Hematopoietic multipotent progenitor cell treated with erythropoietin and hydrocortisone succinate and interleukin-3 and kit ligand, for 8 days (in vitro differentiated cells): ENCODE data around the gene DIAPH1.
A peak's percentile ranks its signal among the peaks of the same experiment; 100 is the strongest.
"Not testable (repeated sequence)": the region's sequence is repeated elsewhere in the genome, so short reads cannot be mapped to it uniquely, and the experiment has no call there.

ENCODE experiments used
- DNase-seq: peaks from one replicate; pipeline ENCODE4 v3.0.0-alpha.2; 2015

The DIAPH1 gene

DNA sequence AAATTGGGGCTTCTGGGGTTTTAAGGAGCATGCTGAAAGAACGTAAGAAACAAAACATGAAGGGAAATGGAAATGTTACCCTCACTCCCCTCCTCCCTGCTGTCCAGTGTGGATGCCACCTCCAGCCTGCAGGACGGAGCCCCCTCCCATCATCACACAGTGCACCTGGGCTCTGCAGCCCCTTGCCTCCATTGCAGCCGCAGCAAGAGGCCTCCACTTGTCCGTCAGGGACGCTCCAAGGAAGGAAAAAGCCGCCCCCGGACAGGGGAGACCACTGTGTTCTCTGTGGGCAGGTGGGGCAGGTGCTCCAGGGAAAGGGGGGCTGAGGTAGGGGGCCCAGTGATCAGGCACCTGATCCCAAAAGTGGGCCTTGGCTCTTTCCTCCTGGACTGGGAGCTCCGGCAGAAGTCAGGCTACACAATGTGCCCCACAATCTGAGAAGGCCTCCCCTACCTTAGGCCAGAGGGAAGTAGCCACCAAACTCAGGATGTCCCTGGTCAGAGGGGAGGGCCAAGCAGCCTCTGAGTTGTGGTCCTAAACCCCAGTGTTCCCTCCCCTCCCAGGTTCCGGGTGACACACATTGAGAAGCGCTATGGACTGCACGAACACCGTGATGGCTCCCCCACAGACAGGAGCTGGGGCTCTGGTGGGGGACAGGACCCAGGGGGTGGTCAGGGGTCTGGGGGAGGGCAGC is 20.7 kb upstream of the DIAPH1 start:
- no peak for DNase-seq

DNA sequence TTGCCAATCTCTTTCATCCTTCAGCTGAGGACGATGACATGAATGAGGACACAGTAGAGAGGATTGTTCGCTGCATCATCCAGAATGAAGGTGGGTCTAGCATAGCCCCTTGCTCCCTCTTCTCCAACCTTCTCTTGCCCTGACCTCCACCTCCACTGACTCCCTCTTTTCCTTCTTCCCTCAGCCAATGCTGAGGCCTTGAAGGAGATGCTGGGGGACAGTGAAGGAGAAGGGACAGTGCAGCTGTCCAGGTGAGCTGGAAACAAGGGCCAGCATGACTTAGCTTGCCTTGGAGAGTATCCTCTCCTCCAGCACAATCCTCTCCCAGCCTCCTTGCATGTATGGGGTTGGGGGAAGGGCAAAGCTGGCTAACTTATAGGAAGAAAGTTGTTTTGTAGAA is 20.0 kb upstream of the DIAPH1 start:
- DNase-seq, result no peak

DNA sequence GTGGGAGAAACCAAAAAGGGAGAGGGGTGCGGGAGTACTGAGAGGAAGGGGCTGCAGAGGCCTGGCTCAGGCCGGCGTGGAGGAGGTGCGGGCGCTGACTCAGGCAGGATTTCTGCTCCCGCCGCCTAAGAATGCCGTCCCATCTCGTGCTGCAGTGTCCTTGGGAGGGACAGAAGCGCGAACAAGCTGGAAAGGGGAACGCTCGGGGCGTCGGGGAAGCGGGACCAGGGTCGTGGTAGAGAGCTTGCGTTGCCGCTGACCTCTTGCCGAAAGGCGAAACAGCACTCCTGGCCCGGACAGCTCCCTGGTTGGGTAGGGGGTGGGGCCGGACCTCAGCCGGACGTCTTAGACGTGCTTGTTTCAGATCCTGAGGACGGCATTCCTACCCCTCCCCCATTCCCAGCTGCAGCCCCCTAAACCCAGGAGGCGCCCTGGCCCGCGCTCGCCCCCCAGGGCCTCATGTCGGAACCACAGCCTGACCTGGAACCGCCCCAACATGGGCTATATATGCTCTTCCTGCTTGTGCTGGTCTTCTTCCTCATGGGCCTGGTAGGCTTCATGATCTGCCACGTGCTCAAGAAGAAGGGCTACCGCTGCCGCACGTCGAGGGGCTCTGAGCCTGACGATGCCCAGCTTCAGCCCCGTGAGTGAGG is 19.1 kb upstream of the DIAPH1 start:
- DNase-seq, result peak; percentile 75

DNA sequence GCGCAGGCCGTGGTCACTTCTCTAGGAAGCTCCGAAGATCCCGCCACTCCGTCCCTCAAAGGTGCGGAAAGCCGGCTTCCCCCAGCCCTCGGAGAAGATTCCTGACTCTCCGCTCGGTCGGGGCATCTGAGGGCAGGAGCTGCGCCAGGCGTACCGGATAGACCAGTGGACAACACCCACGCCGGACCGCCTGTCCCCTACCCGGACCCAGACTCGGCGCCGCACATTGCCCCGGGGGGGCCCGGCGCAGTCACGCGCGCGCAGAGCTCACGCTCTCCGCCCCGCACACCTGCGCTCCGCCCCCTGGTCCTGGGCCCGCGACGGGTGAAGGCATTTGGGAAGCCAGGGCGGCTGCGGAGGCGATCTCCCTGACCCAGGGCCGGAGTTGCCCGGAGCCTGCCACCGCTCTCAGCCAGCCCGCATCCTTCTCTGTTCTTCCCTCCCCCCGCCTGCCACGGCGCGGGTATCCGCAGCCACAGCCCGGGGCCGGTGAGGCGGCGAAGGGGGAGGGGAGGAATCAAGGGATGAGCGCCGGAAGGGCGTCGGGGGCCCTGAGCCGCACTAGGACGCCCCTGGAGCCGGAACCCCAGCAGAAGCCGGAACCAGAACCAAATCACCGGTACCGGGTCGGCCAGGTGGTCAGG is 18.4 kb upstream of the DIAPH1 start:
- DNase-seq, result peak; percentile 26

DNA sequence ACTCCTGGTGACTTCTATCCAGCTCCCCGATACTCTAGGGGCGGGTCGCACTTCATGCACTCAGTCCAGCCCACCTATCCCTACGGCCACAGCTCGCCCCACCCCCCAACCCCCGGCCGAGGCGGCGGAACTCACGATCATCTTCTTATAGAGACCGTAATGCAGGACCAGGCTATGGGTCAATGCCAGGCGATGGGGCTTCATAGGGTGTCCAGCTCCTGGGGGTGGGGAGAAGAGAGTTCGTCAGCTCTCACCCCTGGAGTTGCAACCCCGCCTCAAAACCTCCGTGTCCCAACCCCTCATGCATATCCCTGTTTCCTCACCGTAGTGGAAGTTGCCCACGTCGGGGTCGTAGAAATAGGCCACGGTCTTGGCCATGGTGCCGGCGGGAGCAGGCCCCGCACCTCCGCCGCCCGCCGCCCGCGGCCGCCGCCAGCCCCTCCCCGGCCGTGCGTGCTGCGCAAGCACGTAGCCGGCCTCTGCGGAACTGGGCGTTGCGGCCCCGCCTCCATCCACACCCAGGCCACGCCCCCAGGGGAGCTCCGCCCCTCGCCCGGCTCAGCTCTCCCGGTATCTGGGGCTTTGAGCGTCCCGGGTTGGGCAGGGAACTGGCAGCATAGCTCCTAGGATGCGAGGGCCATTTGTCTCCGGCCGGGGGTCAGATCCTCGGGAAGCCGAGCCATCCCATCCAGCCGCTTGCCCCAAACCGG is 17.8 kb upstream of the DIAPH1 start, which contains the start of the genes HDAC3 and RELL2:
Gene HDAC3 (minus strand): TSS at position 437 of the 710 bp plus-strand sequence. CDS start 59 bp downstream, at position 378.
Gene RELL2 (plus strand): TSS at position 585 of the 710 bp plus-strand sequence. CDS start 1,229 bp downstream, outside the sequence.
- peak; percentile 86 for DNase-seq

DNA sequence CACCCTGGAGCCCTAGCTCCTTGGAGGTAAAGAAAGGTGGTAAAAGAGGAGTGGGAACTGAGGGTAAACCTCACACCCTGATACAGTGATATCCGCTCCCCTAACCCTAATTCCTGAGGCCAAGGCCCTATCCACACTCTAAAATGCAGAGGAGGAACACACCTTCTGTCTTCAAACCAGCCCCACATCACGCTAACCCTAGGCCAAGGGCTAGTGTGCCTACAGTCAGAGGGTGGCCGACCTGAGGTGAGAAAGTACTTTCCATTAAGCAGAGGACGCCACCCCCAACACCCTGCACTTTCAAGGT is 17.3 kb upstream of the DIAPH1 start:
- no peak for DNase-seq

DNA sequence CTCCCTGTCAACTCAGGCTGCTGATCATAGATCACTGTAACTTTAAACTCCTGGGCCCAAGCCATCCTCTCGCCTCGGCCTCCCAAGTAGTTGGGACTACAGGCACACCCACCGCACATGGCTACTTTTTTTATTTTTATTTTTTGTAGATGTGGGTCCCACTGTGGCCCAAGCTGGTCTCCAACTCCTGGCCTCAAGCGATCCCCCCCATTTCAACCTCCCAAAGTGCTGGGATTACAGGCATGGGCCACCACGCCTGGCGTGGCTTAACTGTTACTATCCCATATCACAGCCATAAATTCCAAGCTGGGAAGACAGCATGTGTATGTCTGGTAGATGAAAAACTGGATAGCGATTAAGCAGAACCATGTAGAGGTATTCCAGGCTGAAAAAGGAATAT is 16.8 kb upstream of the DIAPH1 start:
- no peak for DNase-seq

DNA sequence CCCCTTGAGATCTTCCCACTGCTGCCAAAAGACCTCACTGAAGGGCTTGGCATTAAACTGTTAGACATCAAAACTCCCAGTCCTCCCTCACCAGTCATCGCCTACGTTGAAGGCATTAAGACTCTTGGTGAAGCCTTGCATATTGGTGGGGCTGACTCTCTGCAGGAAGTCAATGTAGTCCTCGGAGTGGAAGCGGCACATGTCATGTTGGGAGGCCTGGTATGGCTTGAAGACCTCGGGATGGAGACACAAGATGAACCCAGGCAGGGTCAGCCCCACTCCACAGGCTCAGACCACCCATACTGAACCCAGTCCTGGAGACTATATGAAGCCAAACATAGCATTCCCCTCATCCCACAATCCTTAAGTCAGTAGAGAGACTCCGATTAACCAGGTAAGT is 15.9 kb upstream of the DIAPH1 start:
- DNase-seq, result no peak

DNA sequence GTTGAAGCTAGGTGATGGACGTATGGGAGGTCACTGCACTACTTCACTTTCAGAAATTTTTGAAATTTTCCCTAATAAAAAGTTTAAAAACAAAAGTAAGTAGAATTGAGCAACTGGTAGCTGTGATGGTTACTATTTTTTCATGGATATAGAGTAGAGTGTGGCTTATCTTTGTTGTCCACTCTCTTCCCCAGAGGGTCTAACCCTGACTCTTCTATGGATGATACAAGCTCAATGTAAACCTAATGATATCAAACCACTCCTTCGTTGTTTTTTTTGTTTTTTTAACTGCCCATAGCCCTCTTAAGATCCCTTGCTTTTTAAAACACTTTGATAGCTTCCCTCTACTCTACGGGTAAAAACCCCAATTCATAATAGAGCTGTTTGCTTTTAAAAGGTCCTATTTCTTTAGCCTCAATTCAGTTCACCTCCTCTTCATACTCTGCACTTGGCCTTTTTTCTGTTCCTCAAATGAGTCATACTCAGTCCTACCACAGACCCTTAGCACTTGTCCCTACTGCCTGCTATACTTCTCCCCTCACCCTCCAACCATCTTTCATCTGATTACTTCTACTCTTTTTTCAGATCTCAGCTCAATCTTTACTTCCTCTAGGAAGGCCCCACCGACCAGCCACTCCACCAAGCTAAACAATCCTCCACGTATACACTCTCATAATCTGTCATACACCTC is 15.2 kb upstream of the DIAPH1 start:
- peak; percentile 67 for DNase-seq

DNA sequence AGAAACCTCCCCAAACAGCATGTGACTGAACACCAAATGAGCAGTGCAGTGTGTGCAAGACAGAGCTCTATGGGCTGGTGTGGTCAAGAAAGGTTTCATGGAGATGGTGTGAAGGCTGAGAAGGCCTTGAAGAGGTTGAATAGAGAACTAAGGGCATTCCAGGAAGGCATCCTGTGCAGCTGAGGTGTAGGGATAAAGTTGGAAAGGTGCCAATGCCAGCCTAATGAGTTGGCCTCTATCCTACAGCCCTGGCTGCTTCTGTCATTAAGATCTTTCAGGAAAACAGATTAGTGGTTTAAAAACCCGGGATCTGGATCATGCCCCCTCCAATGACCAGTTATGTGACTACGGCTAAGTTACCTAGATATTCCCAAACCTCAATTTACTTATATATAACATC is 13.8 kb upstream of the DIAPH1 start:
- no peak for DNase-seq

DNA sequence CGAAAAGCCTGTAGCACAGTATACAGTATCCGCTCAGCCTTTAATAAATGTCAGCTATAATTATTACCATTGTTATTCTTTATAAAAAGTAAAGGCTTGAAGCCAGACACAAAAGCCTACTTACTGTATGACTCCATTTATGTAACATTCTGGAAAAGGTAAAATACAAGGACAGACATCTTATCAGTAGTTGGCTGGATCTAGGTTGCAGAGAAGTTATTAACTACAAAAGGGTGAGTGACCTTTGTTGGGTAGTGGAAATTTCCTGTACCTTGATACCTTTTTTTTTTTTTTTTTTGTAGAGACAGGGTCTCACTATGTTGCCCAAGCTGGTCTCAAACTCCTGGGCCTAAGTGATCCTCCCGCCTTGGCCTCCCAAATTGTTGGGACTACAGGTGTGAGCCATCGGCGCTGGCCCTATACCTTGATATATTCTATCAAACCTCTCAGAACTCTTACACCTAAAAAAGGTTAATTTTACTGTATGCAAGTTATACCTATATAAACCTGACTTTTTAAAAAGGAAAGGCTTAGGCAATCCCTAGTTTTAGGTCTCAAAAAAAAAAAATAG is 11.9 kb upstream of the DIAPH1 start:
- no peak for DNase-seq

DNA sequence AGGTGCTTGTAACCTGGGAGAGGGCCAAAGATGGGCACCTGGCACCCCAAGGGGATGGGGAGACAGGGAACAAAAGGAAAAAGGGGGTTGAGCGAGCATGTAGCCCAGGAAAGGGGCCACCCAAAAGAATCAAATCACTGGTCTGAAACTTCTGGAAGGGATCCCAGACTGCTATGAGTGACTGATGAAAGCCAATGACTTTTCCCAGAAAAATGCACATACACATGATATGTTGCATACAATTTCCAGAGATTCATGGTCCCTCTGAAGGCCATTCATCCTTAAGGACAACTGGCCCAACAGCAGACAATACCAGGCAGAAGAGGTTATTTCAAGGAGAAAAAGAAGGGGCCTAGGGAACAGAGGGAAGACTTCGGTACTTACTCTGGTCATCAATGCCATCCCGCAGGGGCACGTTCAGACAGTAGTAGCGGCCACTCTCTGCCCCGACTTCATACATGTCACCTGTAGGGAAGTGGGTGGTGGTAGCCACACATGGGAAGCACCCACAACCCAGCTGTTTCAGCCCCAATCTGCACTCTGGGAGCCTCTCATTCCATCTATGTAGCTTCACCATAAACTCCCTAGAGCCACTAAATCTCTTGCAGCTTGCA is 9.5 kb upstream of the DIAPH1 start:
- DNase-seq, result no peak

DNA sequence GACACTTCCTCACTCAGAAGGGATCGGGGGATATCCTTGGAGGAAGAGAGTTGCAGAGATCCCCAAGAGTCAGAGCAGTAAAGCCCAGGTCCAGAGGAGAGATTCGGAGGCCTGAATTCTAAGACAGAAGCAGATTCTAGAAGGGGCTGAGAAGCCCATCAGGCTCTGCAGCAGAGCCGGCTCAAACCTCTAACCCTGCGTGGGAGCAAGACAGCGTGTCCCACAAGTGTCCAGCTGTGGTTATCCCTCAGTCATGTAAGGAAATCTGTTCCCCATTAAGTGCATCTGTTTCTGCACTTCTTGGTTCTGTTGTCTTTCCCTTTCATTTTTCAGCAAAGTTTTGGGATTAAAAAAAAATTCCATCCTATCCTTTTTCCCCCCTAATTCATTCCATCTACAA is 4.8 kb upstream of the DIAPH1 start:
- DNase-seq, result no peak

DNA sequence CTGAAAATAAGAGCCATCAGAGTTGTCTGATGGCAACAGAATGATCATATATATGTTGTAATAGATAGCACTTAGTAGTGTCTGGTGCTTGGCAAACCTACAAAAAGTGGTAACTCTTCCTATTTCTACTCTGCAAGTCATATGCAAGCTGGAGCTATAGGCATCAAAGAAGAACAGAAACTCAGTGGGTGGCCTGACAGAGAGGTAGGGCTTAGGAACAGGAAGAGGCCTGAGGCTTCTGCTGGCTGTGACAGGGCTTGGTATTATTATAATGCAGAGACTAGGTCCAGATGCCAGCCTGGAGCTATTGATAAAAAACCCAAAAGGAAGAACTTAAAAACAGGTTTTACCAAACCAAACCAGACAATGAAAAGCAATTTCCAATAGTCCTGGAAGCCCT is 4.4 kb upstream of the DIAPH1 start:
- DNase-seq, result no peak

DNA sequence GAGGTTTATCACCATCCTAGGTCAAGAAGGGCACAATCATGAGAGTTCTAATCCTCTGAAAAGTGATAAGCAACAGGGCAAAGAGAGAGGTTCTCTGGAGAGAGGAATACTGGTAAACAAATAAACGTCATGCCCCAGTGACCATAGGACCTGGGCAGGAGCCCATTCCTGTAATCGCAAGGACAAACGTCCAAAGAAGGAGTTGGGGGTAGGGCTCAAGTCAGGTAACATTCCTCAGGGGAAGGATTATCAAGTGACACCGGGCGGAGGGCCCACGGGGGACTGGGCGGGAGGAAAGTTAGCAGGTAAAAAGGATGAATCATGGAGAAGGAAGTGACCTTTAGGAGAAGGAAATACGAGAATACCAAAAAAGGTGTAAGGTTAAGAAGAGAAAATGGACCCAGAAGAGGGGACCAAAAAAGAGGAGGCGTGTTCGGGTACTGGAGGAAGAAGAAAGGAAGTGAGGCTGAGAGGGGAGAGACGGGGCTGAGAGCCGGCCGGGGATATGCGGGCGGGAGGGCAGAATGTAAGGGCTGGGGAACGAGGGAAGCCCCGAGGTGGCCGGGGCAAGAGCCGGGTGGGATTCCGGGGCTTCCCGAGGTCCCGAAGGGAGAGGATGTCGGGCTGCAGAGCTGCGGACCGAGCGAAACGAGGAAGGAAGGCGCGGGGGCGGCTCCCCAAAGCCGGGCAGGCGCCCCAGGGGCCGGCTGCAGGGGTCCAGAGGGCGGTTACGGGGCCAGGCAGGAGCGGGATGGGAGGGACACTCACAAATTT is 583 bp downstream of the DIAPH1 start:
- DNase-seq, result peak; percentile 56

DNA sequence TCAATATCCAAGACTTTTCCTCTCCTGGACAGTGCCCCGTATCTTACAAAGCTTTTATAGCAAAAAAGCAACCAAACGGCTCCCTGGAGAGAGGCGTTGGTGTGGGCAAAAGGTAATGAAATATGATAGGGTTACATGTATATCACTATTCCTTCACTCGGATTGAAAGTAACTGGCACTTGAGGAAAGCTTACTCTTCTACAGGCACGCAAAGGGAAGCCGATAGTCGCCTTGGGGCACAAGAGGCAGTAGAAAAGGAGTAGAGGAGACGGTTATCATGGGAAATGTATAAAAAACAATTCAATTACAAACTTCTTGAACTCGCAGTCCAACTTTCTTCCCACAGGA is 1.1 kb downstream of the DIAPH1 start:
- peak; percentile 36 for DNase-seq

DNA sequence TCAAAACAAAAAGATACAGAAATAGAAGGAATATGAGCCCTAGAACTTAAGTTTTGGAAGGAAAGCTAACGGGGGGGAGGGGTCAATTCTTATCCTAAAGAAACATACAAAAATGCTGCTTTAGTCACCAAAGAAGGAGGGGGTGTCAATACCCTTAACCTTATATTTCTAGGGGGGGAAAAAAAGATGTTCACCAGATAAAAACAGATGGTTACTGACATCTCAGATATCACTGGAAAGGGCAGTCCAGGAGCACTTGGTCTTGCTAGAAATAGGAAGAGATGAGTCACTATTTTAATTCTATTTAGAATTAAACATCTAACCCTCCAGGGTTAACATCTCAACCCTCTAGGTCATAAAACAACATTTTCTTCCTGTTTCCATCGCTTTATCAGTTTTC is 1.7 kb downstream of the DIAPH1 start:
- peak; percentile 80 for DNase-seq

DNA sequence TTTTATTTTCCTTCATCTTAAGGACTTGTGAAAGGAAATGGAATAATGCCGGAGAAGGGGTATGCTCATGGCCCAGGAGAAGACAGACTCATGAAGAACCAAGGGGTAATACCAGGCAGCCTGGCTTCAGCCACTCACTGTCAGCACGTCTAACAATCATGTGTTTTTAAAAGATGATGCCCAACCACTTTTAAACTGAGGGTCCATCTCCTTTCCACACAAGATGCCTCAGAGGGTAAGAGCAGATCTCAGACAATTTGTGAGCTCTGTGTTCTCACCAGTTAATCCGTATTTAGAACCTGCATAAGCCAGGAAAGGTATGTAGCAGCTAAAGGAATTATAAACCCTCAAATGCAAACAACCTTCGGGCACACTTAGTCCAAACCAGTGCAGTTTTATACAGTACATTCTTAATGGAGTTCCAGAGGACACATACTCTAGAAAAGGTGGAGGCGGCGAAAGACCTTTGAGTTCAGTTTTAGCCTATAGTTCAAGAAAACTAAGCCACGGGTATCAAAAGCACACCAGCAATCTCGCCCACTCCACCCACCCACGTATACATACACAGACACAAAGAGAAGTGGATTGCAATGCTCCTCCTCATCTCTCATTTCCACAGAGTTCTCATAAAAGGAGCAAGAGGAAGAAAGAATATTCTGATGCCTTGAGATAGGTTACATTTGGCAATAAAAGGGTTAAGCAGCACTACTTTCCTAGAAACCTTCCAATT is 2.6 kb downstream of the DIAPH1 start:
- DNase-seq, result no peak

DNA sequence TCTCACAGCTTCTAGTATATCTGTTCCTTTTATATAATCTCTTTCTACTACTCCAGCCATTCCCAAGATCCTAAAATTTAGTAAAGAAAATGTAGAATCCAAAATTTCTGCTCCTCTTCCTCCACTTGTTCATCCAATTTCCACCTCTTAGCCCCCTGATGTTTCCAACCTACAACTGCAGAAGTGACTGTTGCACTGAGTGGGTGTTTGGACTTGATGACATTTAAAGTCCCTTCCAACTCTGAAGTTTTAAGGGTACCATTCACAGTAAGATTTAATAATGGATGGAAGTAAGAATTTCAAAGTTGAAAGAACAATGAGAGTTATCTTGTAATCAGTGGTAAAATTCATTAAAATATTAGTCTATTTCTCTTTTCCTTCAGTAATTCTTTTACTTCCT is 5.5 kb downstream of the DIAPH1 start:
- DNase-seq, result no peak

DNA sequence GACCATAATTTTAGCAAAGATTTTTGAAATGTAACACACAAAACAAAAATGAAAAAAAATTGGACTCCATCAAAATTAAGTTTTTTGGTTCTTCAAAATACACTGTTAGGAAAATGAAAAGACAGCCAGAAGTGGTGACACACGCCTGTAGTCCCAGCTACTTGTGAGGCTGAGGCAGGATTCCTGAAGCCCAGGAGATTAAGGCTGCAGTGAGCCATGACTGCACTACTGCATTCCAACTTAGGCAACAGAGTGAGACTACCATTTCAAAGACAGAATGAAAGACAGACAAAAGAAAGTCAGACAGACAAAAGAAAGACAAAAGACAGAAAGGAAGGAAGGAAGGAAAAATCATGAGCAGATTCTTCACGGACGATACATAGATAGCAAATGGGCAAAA is 7.5 kb downstream of the DIAPH1 start:
- DNase-seq, result no peak

DNA sequence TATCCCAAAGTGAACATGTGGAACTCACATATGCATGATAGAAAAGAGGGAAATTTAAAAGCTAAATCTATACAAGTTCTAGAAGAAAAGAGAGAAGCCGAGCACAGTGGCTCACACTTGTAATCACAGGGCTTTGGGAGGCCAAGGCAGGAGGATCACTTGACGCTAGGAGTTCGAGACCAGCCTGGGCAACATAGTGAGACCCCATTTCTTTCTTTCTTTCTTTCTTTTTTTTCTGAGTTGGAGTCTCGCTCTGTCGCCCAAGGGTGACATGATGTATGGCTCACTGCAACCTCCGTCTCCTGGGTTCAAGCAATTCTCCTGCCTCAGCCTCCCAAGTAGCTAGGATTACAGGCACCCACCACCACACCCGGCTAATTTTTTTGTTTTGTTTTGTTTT is 8.9 kb downstream of the DIAPH1 start:
- DNase-seq, result not testable (repeated sequence)
